Measurements from ENCODE around the gene TUBGCP2. TPM values are rescaled to one million over a fixed set of nuclear protein-coding genes. Genes with fewer than 3 reads are reported as not detected.
A peak's percentile ranks its signal among the peaks of the same experiment; 100 is the strongest.

The TUBGCP2 gene, protein sequence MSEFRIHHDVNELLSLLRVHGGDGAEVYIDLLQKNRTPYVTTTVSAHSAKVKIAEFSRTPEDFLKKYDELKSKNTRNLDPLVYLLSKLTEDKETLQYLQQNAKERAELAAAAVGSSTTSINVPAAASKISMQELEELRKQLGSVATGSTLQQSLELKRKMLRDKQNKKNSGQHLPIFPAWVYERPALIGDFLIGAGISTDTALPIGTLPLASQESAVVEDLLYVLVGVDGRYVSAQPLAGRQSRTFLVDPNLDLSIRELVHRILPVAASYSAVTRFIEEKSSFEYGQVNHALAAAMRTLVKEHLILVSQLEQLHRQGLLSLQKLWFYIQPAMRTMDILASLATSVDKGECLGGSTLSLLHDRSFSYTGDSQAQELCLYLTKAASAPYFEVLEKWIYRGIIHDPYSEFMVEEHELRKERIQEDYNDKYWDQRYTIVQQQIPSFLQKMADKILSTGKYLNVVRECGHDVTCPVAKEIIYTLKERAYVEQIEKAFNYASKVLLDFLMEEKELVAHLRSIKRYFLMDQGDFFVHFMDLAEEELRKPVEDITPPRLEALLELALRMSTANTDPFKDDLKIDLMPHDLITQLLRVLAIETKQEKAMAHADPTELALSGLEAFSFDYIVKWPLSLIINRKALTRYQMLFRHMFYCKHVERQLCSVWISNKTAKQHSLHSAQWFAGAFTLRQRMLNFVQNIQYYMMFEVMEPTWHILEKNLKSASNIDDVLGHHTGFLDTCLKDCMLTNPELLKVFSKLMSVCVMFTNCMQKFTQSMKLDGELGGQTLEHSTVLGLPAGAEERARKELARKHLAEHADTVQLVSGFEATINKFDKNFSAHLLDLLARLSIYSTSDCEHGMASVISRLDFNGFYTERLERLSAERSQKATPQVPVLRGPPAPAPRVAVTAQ
- 60.8 and 63.6 TPM in 2 replicates for total RNA-seq

DNA sequence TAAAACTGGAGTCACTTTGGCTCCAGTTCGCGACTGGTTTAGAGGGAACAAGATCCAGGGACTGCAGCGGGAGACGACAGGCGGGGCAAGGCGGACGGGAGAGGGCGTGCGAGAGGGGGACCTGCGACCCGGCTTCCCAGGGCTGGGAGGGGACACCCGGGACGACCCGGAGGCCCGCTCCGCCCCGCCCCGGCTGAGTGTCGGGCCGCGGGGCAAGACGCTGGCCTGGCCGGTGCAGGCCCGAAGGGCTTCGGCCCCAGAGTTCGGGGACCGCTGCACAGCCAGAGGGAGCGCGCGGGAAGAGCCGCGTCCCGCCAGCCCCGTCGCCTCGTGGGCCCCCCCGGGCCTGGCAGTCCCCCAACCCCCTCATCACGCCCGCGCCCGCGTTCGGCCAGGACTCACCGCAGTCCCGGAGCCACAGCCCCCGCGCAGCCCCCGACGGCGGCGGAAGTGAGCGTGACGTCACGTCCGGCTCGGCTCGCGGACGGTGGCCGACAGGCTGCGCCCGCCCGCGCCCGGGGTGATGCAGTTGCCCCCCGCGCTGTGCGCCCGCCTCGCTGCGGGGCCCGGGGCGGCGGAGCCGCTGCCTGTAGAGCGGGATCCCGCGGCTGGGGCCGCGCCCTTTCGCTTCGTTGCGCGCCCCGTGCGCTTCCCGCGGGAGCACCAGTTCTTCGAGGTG, at the start of gene TUBGCP2, which contains the start of gene ZNF511:
Gene TUBGCP2 (minus strand): TSS at position 452 of the 679 bp plus-strand sequence. CDS start 5,931 bp downstream, outside the sequence.
Gene ZNF511 (plus strand): TSS at position 494 of the 679 bp plus-strand sequence. CDS start 30 bp downstream, at position 524.
- TF ChIP-seq, protein P1, sequence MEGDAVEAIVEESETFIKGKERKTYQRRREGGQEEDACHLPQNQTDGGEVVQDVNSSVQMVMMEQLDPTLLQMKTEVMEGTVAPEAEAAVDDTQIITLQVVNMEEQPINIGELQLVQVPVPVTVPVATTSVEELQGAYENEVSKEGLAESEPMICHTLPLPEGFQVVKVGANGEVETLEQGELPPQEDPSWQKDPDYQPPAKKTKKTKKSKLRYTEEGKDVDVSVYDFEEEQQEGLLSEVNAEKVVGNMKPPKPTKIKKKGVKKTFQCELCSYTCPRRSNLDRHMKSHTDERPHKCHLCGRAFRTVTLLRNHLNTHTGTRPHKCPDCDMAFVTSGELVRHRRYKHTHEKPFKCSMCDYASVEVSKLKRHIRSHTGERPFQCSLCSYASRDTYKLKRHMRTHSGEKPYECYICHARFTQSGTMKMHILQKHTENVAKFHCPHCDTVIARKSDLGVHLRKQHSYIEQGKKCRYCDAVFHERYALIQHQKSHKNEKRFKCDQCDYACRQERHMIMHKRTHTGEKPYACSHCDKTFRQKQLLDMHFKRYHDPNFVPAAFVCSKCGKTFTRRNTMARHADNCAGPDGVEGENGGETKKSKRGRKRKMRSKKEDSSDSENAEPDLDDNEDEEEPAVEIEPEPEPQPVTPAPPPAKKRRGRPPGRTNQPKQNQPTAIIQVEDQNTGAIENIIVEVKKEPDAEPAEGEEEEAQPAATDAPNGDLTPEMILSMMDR (IDR thresholded peaks at IDR 0.05; ENCODE audit: extremely low read depth, low read depth, low read length) = no peak

DNA sequence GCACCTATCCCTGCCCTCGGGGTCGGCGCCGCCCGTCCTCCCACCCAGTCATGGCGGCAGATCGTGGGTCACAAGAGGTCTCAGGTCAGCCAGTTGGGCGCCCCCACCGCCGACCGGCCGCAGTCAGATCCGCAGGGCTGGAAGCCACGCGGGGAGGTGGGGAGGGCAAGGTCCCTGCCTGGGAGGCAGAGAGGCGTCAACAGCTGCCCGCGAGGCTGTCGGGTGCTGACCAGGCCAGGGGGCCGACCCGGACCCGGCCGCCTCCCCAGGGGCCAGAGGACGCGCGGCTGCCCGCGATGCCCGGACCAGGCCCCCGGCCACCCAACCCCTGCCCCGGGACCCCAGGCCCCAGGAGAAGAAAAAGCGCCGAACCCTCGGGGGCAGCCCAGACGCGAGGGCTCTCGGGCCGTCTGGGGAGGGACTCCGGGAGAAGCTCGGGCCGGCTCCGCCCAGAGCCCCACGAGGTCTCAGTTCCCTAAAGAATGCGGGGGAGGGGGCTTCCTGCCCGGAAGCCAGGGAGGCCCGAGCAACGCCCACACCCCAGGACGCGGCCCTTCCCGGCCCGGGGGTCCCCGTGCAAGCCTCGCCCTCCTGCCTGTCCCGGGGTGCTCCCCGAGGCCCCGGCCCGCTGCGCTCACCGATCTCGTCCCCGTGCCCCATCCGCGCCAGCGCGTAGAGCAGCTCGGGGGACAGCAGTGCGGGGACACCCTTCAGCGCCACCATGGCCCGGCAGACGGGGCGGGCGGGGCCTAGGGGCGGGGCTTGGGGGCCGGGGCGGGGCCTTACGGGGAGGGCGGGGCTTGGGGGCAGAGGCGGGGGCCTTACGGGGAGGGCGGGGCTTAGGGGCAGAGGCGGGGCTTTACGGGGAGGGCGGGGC, 48.9 kb upstream of the TUBGCP2 start, which contains the start of gene FUOM:
Gene FUOM (minus strand): TSS at position 735 of the 877 bp plus-strand sequence. CDS start 12 bp downstream, at position 723.
- Histone ChIP-seq H3K27me3 (ENCODE audit: insufficient read depth, low read length) (no peaks in the 10 kb centered on the region), H3K9me3 (ENCODE audit: low read depth, low read length) (no peaks in the 10 kb centered on the region), H3K4me1 (ENCODE audit: insufficient read depth, low read length) (no peaks in the 10 kb centered on the region), H3K36me3 (ENCODE audit: insufficient read depth, low read length) (peaks cover 6% of the 10 kb centered on the region), H3K4me3 (ENCODE audit: insufficient read depth, low read length) (peak within 1 kb of the TSS; percentile 71), H3K4me2 (ENCODE audit: insufficient read depth, low read length) (peak within 1 kb of the TSS; percentile 72), H2AFZ (ENCODE audit: low read length) (peak within 1 kb of the TSS; percentile 70), H3K79me2 (ENCODE audit: insufficient read depth, low read length) (no peaks in the 10 kb centered on the region), H4K20me1 (ENCODE audit: insufficient read depth, low read length) (no peaks in the 10 kb centered on the region), H3K27ac (ENCODE audit: low read depth, low read length) (no peak within 1 kb of the TSS)
- DNase-seq (ENCODE audit: insufficient read length, low spot score, missing footprints) = peak; percentile 98
- TF ChIP-seq, protein P1 (IDR thresholded peaks at IDR 0.05; ENCODE audit: extremely low read depth, low read depth, low read length) = no peak

More for the DNA sequence above, at the start of gene TUBGCP2, which contains the start of gene ZNF511:
- no peaks in the 10 kb centered on the region for H3K27me3 ChIP-seq (ENCODE audit: insufficient read depth, low read length)
- H3K79me2 ChIP-seq (ENCODE audit: insufficient read depth, low read length) = peaks cover 46% of the 10 kb centered on the region
- H3K4me3 ChIP-seq (ENCODE audit: insufficient read depth, low read length) = peak within 1 kb of the TSS; percentile 81
- peaks cover 12% of the 10 kb centered on the region for H3K36me3 ChIP-seq (ENCODE audit: insufficient read depth, low read length)
- peak within 1 kb of the TSS; percentile 82 for H3K27ac ChIP-seq (ENCODE audit: low read depth, low read length)
- peak; percentile 99 for DNase-seq (ENCODE audit: insufficient read length, low spot score, missing footprints)
- H3K4me2 ChIP-seq (ENCODE audit: insufficient read depth, low read length) = peak within 1 kb of the TSS; percentile 94
- no peaks in the 10 kb centered on the region for H3K9me3 ChIP-seq (ENCODE audit: low read depth, low read length)
- peaks cover 9% of the 10 kb centered on the region for H3K4me1 ChIP-seq (ENCODE audit: insufficient read depth, low read length)
- peaks cover 35% of the 10 kb centered on the region for H4K20me1 ChIP-seq (ENCODE audit: insufficient read depth, low read length)
- peak within 1 kb of the TSS; percentile 85 for H2AFZ ChIP-seq (ENCODE audit: low read length)

DNA sequence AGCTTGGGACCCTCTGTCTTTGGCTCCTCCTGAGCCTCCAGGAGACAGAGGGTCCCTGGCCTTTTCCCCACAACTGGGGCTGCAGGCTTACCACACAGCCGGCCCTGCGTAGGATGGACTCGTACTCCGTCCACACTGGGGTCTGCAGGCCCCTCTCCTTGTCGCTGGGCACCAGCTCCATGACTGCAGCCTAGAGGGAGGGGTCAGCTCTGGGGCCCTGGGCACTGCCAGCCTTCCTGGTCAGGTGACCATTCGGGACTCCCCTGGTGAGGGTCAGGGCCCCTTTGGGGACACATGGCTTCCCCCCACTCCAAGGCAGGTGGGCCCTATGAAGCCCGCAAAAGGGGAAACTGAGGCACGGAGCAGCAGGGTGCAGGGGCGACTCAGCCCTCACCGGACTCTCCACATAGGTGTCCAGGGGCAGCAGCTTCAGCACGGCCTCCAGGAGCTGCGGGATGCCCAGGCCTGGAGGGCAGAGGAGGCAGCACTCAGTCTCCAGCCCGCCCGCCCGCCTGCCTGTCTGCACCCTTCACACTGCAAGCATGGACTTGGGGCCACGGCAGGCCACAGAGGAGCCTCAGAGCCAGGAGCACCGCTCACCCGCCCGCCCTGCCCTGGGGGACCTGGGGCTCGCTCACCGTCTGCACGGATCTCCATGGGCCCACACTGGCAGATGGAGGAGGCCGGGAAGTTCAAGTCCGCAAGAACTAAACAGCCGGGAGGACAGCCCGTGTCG, 48.0 kb upstream of the TUBGCP2 start:
- peak; percentile 82 for DNase-seq (ENCODE audit: insufficient read length, low spot score, missing footprints)
- H3K9me3 ChIP-seq (ENCODE audit: low read depth, low read length) = no peaks in the 10 kb centered on the region
- peak overlapping the region; percentile 71 for H3K4me3 ChIP-seq (ENCODE audit: insufficient read depth, low read length)
- H3K27ac ChIP-seq (ENCODE audit: low read depth, low read length) = no peak overlapping the region
- TF ChIP-seq, protein P1 (IDR thresholded peaks at IDR 0.05; ENCODE audit: extremely low read depth, low read depth, low read length) = no peak
- no peaks in the 10 kb centered on the region for H3K79me2 ChIP-seq (ENCODE audit: insufficient read depth, low read length)
- peak overlapping the region; percentile 70 for H2AFZ ChIP-seq (ENCODE audit: low read length)
- H3K27me3 ChIP-seq (ENCODE audit: insufficient read depth, low read length) = no peaks in the 10 kb centered on the region
- H3K36me3 ChIP-seq (ENCODE audit: insufficient read depth, low read length) = no peaks in the 10 kb centered on the region
- peak overlapping the region; percentile 72 for H3K4me2 ChIP-seq (ENCODE audit: insufficient read depth, low read length)
- no peaks in the 10 kb centered on the region for H4K20me1 ChIP-seq (ENCODE audit: insufficient read depth, low read length)
- H3K4me1 ChIP-seq (ENCODE audit: insufficient read depth, low read length) = no peaks in the 10 kb centered on the region
